Liver (tissue), 3 donors: ENCODE data around the gene ZFP37.
"Not testable (repeated sequence)": the region's sequence is repeated elsewhere in the genome, so short reads cannot be mapped to it uniquely, and the experiment has no call there.

Experiments used
- CTCF ChIP-seq: fragments of 150-350 bp; IDR thresholded peaks from 2 replicates; pipeline ENCODE4 v1.5.1; 2017; ENCODE audit warnings: improper control_type of control experiment, low read depth, low read length; ENCODE audit not compliant: missing input control
- EGR1 ChIP-seq, 2 donors: IDR thresholded peaks; 2 replicates each; pipeline ENCODE4 v1.6.1; 2016 to 2018; ENCODE audit warnings: antibody characterized with exemption in 2 of 2, low read depth in 2 of 2
- JUND ChIP-seq, 2 donors: IDR thresholded peaks; 2 replicates each; pipeline ENCODE4 v1.6.1; 2016; ENCODE audit warnings: antibody characterized with exemption in 2 of 2
- RAD21 ChIP-seq, 2 donors: IDR thresholded peaks; 2 replicates each; pipeline ENCODE4 v1.6.1; 2016; ENCODE audit warnings: antibody characterized with exemption in 2 of 2, mild to moderate bottlenecking in 2 of 2
- REST ChIP-seq: IDR thresholded peaks from 2 replicates; pipeline ENCODE4 v1.6.1; 2016; ENCODE audit warnings: antibody characterized with exemption, mild to moderate bottlenecking
- SP1 ChIP-seq: IDR thresholded peaks from 2 replicates; pipeline ENCODE4 v1.6.1; 2018; ENCODE audit warnings: antibody characterized with exemption, mild to moderate bottlenecking
- TAF1 ChIP-seq: conservative IDR thresholded peaks from 2 replicates; pipeline ENCODE4 v1.6.1; 2016; ENCODE audit warnings: antibody characterized with exemption, mild to moderate bottlenecking
- donor health status: healthy.
- donor health status: healthy.

GRCh38 chr9:113061072-113061850 is 4.7 kb upstream of the ZFP37 start:
- not testable (repeated sequence) for TF ChIP-seq CTCF; RAD21 (IDR thresholded peaks at IDR 0.05); SP1; EGR1 (IDR thresholded peaks at IDR 0.05; ENCODE audit: low read depth in 2 of 2); TAF1; REST; JUND (IDR thresholded peaks at IDR 0.05)
